ENCODE measurements around the gene ATP11B. TPM values are rescaled to one million over a fixed set of nuclear protein-coding genes. Genes with fewer than 3 reads are reported as not detected.

ATP11B gene
- total RNA-seq, 1 donor from 2014 or later = 42.8 TPM

DNA sequence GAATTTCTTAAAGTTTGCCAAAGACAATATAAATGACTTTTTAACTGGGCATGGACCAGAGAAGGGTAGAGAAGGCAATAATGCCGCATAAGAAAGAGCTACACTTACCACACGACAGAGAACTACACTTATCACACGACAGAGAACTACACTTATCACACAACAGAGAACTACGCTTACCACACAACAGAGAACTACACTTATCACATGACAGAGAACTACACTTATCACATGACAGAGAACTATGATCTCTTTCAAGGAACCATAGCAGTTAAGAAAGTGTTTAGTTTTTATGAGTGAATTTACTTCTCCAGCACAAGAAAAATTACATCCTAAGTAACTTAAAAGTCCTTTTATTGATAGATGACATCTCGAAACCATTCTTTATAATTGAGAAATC, 155.0 kb downstream of the ATP11B start:
- Histone ChIP-seq H3K4me1 (ENCODE audit: insufficient read depth, low read length) (no peaks in the 10 kb centered on the region), H4K20me1 (ENCODE audit: insufficient read depth, low read length) (peaks cover 5% of the 10 kb centered on the region), H3K27ac (ENCODE audit: low read depth, low read length) (no peak overlapping the region), H2AFZ (ENCODE audit: low read depth, low read length) (no peak overlapping the region), H3K4me2 (ENCODE audit: low read length) (no peak overlapping the region), H3K27me3 (ENCODE audit: insufficient read depth, low read length) (no peaks in the 10 kb centered on the region), H3K9ac (ENCODE audit: low read length) (no peak overlapping the region), H3K79me2 (ENCODE audit: insufficient read depth, low read length) (no peaks in the 10 kb centered on the region), H3K4me3 (ENCODE audit: insufficient read depth, low read depth, low read length) (no peak overlapping the region), H3K36me3 (ENCODE audit: insufficient read depth, low read length) (peaks cover 4% of the 10 kb centered on the region), H3K9me3 (ENCODE audit: insufficient read depth, low read depth, low read length) (no peaks in the 10 kb centered on the region)
- H3K4me1 Mint-ChIP-seq (ENCODE audit: low read depth, unreplicated experiment) = no peaks in the 10 kb centered on the region
- DNase-seq (ENCODE audit: low read depth) (no peak), FAIRE-seq (no peak)
- no peaks in the 10 kb centered on the region for H3K27me3 Mint-ChIP-seq (ENCODE audit: low read depth, unreplicated experiment)
- H3K27ac Mint-ChIP-seq (ENCODE audit: unreplicated experiment) = no peak overlapping the region
- no peak overlapping the region for H3K4me3 Mint-ChIP-seq (ENCODE audit: unreplicated experiment)
- peaks cover 12% of the 10 kb centered on the region for H3K36me3 Mint-ChIP-seq (ENCODE audit: low read depth, unreplicated experiment)
- TF ChIP-seq EZH2 (IDR thresholded peaks at IDR 0.05; ENCODE audit: insufficient read depth, low read length) = no peak
- TF ChIP-seq, protein P1, sequence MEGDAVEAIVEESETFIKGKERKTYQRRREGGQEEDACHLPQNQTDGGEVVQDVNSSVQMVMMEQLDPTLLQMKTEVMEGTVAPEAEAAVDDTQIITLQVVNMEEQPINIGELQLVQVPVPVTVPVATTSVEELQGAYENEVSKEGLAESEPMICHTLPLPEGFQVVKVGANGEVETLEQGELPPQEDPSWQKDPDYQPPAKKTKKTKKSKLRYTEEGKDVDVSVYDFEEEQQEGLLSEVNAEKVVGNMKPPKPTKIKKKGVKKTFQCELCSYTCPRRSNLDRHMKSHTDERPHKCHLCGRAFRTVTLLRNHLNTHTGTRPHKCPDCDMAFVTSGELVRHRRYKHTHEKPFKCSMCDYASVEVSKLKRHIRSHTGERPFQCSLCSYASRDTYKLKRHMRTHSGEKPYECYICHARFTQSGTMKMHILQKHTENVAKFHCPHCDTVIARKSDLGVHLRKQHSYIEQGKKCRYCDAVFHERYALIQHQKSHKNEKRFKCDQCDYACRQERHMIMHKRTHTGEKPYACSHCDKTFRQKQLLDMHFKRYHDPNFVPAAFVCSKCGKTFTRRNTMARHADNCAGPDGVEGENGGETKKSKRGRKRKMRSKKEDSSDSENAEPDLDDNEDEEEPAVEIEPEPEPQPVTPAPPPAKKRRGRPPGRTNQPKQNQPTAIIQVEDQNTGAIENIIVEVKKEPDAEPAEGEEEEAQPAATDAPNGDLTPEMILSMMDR (IDR thresholded peaks at IDR 0.05; ENCODE audit: insufficient read depth, low read depth, low read length) = no peak
- H3K9me3 Mint-ChIP-seq (ENCODE audit: unreplicated experiment) = no peaks in the 10 kb centered on the region

DNA sequence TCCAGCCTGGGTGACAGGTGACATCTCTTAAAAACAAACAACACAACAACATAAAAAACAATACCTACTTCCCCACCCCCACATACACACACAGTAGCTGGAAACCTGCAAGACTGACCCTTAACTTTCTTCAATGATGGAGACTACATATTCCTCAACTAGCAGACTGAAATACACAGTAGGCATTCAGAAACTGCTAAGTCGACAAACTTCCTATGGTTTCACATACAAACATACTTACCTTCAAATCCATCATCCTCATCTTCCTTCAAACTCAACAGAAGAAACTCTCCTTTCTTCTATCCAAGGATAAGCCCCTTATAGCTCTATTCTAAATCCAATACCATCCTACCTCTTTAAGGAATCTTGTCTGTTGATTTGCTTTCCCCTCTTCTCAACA, 156.4 kb downstream of the ATP11B start:
- no peaks in the 10 kb centered on the region for H3K4me1 ChIP-seq (ENCODE audit: insufficient read depth, low read length)
- FAIRE-seq (no peak), DNase-seq (ENCODE audit: low read depth) (no peak)
- Mint-ChIP-seq H3K27ac (ENCODE audit: unreplicated experiment) (no peak overlapping the region), H3K4me1 (ENCODE audit: low read depth, unreplicated experiment) (no peaks in the 10 kb centered on the region), H3K9me3 (ENCODE audit: unreplicated experiment) (no peaks in the 10 kb centered on the region), H3K36me3 (ENCODE audit: low read depth, unreplicated experiment) (peaks cover 12% of the 10 kb centered on the region), H3K4me3 (ENCODE audit: unreplicated experiment) (no peak overlapping the region), H3K27me3 (ENCODE audit: low read depth, unreplicated experiment) (no peaks in the 10 kb centered on the region)
- no peaks in the 10 kb centered on the region for H3K9me3 ChIP-seq (ENCODE audit: insufficient read depth, low read depth, low read length)
- H3K4me2 ChIP-seq (ENCODE audit: low read length) = no peak overlapping the region
- H3K27ac ChIP-seq (ENCODE audit: low read depth, low read length) = no peak overlapping the region
- TF ChIP-seq, protein P1 (IDR thresholded peaks at IDR 0.05; ENCODE audit: insufficient read depth, low read depth, low read length) = no peak
- no peak for TF ChIP-seq EZH2 (IDR thresholded peaks at IDR 0.05; ENCODE audit: insufficient read depth, low read length)
- peaks cover 4% of the 10 kb centered on the region for H3K36me3 ChIP-seq (ENCODE audit: insufficient read depth, low read length)
- no peak overlapping the region for H2AFZ ChIP-seq (ENCODE audit: low read depth, low read length)
- no peaks in the 10 kb centered on the region for H3K27me3 ChIP-seq (ENCODE audit: insufficient read depth, low read length)
- H3K9ac ChIP-seq (ENCODE audit: low read length) = no peak overlapping the region
- H3K4me3 ChIP-seq (ENCODE audit: insufficient read depth, low read depth, low read length) = no peak overlapping the region
- no peaks in the 10 kb centered on the region for H3K79me2 ChIP-seq (ENCODE audit: insufficient read depth, low read length)
- peaks cover 5% of the 10 kb centered on the region for H4K20me1 ChIP-seq (ENCODE audit: insufficient read depth, low read length)

DNA sequence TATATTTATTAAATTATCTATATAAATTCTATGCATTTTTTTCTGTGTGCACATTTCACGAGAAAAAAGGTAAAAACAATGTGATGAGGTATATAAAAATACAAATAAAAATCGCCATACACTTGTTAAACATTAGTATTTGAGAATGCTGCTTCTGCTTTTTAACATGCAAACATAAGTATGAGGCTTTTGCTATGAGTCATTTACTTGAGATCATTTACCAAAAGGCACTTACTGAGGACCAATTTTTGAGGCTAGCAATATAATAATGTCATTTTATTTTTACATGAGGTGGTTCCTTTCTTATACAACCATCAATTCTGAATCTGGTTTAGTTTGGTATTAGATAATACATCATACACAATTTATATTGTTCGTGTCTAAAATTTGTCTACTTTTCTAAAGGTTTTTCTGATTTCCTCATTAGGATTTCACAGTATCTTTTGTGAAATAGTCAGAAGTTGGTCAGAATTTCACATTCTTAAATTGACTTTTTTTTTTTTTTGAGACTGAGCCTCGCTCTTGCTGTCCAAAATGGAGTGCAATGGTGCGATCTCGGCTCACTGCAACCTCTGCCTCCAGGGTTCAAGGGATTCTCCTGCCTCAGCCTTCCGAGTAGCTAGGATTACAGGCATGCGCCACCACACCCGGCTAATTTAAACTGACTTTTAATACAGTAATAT, 161.4 kb downstream of the ATP11B start:
- Mint-ChIP-seq H3K9me3 (ENCODE audit: unreplicated experiment) (no peaks in the 10 kb centered on the region), H3K4me3 (ENCODE audit: unreplicated experiment) (no peak overlapping the region), H3K27me3 (ENCODE audit: low read depth, unreplicated experiment) (no peaks in the 10 kb centered on the region), H3K36me3 (ENCODE audit: low read depth, unreplicated experiment) (peaks cover 10% of the 10 kb centered on the region), H3K4me1 (ENCODE audit: low read depth, unreplicated experiment) (peaks cover 2% of the 10 kb centered on the region), H3K27ac (ENCODE audit: unreplicated experiment) (no peak overlapping the region)
- Histone ChIP-seq H3K4me2 (ENCODE audit: low read length) (no peak overlapping the region), H3K4me1 (ENCODE audit: insufficient read depth, low read length) (no peaks in the 10 kb centered on the region), H3K4me3 (ENCODE audit: insufficient read depth, low read depth, low read length) (no peak overlapping the region), H3K27me3 (ENCODE audit: insufficient read depth, low read length) (no peaks in the 10 kb centered on the region), H4K20me1 (ENCODE audit: insufficient read depth, low read length) (no peaks in the 10 kb centered on the region), H2AFZ (ENCODE audit: low read depth, low read length) (no peak overlapping the region), H3K36me3 (ENCODE audit: insufficient read depth, low read length) (no peaks in the 10 kb centered on the region), H3K9me3 (ENCODE audit: insufficient read depth, low read depth, low read length) (no peaks in the 10 kb centered on the region), H3K79me2 (ENCODE audit: insufficient read depth, low read length) (no peaks in the 10 kb centered on the region), H3K27ac (ENCODE audit: low read depth, low read length) (no peak overlapping the region), H3K9ac (ENCODE audit: low read length) (no peak overlapping the region)
- no peak for TF ChIP-seq EZH2 (IDR thresholded peaks at IDR 0.05; ENCODE audit: insufficient read depth, low read length)
- TF ChIP-seq, protein P1 (IDR thresholded peaks at IDR 0.05; ENCODE audit: insufficient read depth, low read depth, low read length) = no peak
- FAIRE-seq (no peak), DNase-seq (ENCODE audit: low read depth) (peak; percentile 8)
